ENCODE data around the gene GGN. TPM values are rescaled to one million over a fixed set of nuclear protein-coding genes. Genes with fewer than 3 reads are reported as not detected.
"Not testable (repeated sequence)": the region's sequence is repeated elsewhere in the genome, so short reads cannot be mapped to it uniquely, and the experiment has no call there.

GGN gene
- total RNA-seq, 4 donors from 2014 or later = not detected

DNA sequence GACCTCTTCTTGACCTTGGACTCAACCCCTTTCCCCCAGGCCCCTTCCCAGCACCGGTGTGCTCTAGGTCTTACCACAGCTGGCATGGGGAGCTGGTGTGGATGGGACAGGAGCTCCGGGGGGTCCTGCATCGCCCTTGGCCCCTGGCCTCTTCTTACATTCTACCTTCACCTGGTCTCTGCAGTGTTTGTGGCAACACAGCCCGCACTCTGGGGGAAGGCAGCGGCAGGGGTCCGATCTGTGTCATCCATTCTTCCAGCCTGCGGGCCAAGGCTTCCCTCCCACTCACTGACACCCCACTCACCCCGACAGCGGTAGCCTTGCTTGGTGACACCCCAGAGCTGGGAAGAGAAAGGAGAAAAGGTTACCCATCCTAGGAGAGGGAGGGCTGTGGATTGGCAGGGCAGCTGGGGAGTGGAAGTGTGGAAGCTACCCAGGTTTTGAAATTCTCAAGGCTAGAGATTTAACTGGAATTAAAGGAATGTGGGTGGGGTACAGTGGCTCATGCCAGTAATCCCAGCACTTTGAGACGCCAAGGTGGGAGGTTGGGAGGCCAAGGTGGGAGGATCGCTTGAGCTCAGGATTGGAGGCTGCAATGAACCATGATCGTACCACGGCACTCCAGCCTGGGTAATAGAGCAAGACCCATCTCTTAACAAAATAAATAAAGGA lies 23.3 kb upstream of the GGN start:
- TF ChIP-seq POLR2A (IDR thresholded peaks at IDR 0.05) (no peak), EP300 (IDR thresholded peaks at IDR 0.05) (no peak)
- TF ChIP-seq, protein P1, sequence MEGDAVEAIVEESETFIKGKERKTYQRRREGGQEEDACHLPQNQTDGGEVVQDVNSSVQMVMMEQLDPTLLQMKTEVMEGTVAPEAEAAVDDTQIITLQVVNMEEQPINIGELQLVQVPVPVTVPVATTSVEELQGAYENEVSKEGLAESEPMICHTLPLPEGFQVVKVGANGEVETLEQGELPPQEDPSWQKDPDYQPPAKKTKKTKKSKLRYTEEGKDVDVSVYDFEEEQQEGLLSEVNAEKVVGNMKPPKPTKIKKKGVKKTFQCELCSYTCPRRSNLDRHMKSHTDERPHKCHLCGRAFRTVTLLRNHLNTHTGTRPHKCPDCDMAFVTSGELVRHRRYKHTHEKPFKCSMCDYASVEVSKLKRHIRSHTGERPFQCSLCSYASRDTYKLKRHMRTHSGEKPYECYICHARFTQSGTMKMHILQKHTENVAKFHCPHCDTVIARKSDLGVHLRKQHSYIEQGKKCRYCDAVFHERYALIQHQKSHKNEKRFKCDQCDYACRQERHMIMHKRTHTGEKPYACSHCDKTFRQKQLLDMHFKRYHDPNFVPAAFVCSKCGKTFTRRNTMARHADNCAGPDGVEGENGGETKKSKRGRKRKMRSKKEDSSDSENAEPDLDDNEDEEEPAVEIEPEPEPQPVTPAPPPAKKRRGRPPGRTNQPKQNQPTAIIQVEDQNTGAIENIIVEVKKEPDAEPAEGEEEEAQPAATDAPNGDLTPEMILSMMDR (IDR thresholded peaks at IDR 0.05) = no peak
- Histone ChIP-seq H3K27me3 (no peaks in the 10 kb centered on the region), H3K4me3 (no peak overlapping the region), H3K36me3 (peaks cover 0 to 39% (median 0%) of the 10 kb centered on the region in 3 donors), H3K27ac (no peak overlapping the region), H3K4me1 (no peaks in the 10 kb centered on the region), H3K9me3 (no peaks in the 10 kb centered on the region)
- DNase-seq (ENCODE audit: low spot score in 2 of 2) = no peak
- 85 to 86% methylated on average over 13 of the region's 13 CpGs for WGBS, 2 donors

DNA sequence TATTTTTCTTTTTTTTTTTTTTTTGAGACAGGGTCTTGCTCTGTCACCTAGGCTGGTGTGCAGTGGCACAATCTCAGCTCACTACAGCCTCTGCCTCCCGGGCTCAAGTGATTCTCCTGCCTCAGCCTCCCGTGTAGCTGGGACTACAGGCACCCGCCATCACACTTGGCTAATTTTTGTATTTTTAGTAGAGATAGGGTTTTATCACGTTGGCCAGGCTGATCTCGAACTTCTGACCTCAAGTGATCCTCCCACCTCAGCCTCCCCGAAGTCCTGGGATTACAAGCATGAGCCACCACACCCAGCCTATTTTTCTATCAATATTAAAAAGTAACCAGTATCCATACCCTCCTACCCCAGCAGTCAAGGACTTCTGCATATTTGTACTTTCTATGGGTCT lies 22.6 kb upstream of the GGN start:
- not testable (repeated sequence) for H3K27ac ChIP-seq; H3K4me1 ChIP-seq; H3K4me3 ChIP-seq; H3K9me3 ChIP-seq; H3K27me3 ChIP-seq; DNase-seq (ENCODE audit: low spot score in 2 of 2)
- WGBS, 2 donors = 76 to 78% methylated on average over 6 of the region's 6 CpGs
- H3K36me3 ChIP-seq = peaks cover 0 to 47% (median 0%) of the 10 kb centered on the region in 3 donors

DNA sequence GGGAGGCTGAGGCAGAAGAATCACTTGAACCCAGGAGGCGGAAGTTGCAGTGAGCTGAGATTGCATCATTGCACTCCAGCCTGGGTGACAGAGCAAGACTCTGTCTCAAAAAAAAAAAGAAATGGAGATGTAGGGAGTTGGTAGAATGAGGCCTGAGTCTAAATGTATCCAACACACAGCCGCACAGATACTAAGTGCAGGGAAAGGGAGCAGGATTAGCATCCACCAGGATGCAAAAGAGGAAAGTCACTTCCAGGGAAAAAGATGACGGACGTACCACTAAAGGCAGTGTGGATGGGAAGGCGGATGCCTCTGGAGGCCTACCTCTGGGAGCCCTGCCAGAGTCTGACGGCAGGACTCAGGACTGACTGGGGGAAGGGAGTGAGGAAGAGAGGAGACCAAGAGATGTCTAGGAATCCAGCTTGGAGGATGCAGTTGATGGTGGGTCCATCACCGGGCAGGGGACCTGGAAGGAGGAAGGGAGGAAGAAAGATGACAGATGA lies 21.8 kb upstream of the GGN start:
- H3K27ac ChIP-seq = no peak overlapping the region
- H3K4me3 ChIP-seq = no peak overlapping the region
- peaks cover 0 to 3% (median 0%) of the 10 kb centered on the region in 4 donors for H3K4me1 ChIP-seq
- no peaks in the 10 kb centered on the region for H3K9me3 ChIP-seq
- no peaks in the 10 kb centered on the region for H3K27me3 ChIP-seq
- DNase-seq (ENCODE audit: low spot score in 2 of 2) = no peak
- TF ChIP-seq EP300 (IDR thresholded peaks at IDR 0.05) (no peak), POLR2A (IDR thresholded peaks at IDR 0.05) (no peak)
- TF ChIP-seq, protein P1 (IDR thresholded peaks at IDR 0.05) = no peak
- peaks cover 0 to 54% (median 0%) of the 10 kb centered on the region in 3 donors for H3K36me3 ChIP-seq
- WGBS, 2 donors = 58 to 62% methylated on average over 7 of the region's 7 CpGs

DNA sequence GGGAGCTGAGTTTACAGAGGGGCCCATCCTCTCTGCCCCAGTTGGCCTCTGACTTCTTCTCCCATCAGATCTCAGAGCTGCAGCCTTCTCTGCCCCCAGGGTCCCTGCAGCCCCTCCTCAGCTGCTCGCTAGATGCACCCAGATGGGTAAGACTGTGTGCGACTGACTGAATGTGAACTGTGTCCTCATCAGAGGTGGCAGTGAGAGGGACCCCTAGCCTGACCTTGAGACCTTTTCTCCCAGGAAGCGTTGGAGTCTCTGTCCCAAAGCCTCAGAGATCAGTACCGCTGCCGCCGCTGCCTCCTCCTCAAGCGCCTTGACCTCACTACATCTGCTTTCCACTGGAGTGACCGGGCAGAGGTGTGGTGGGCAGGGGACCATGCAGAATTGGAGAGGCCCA lies 17.4 kb upstream of the GGN start:
- no peak for TF ChIP-seq EP300 (IDR thresholded peaks at IDR 0.05)
- no peak for TF ChIP-seq POLR2A (IDR thresholded peaks at IDR 0.05)
- TF ChIP-seq, protein P1 (IDR thresholded peaks at IDR 0.05) = no peak
- H3K4me1 ChIP-seq = peaks cover 0 to 20% (median 6%) of the 10 kb centered on the region in 4 donors
- no peaks in the 10 kb centered on the region for H3K9me3 ChIP-seq
- no peak overlapping the region for H3K27ac ChIP-seq
- no peak for DNase-seq (ENCODE audit: low spot score in 2 of 2)
- H3K27me3 ChIP-seq = peaks cover 0 to 21% of the 10 kb centered on the region in 2 donors
- 77 to 87% methylated on average over 7 to 8 of the region's 8 CpGs for WGBS, 2 donors
- H3K36me3 ChIP-seq = peaks cover 0 to 49% (median 0%) of the 10 kb centered on the region in 3 donors
- H3K4me3 ChIP-seq = no peak overlapping the region

DNA sequence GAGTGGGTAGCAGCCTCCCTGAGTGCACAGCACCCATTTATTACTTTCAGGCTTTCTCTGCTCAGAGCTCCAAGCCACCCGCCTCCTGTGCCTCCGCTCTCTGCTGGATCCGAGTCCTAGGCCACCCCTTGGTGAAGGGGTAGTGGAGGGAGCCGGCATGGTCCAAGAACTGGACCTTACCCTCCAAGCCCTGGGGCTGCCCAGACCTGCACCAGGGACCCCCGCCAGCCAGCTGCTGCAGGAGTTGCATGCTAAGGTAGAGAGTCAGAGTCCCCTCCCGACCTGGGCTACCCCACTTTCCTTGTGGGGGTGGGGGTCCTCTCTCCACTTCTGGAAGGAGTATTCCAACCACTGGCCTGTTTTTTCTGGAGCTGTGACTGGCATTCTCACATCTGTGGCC lies 17.0 kb upstream of the GGN start:
- TF ChIP-seq, protein P1 (IDR thresholded peaks at IDR 0.05) = no peak
- TF ChIP-seq EP300 (IDR thresholded peaks at IDR 0.05) (no peak), POLR2A (IDR thresholded peaks at IDR 0.05) (no peak)
- WGBS, 2 donors = 86 to 96% methylated on average over 6 of the region's 6 CpGs
- H3K27me3 ChIP-seq = peaks cover 0 to 25% of the 10 kb centered on the region in 2 donors
- H3K36me3 ChIP-seq = peaks cover 0 to 49% (median 0%) of the 10 kb centered on the region in 3 donors
- no peak overlapping the region for H3K27ac ChIP-seq
- DNase-seq (ENCODE audit: low spot score in 2 of 2) = no peak
- no peaks in the 10 kb centered on the region for H3K9me3 ChIP-seq
- peaks cover 0 to 20% (median 6%) of the 10 kb centered on the region in 4 donors for H3K4me1 ChIP-seq
- H3K4me3 ChIP-seq = no peak overlapping the region

Data from tibial nerve (tissue), 4 donors.